HG03095 (cell line): Measurements from ENCODE around the gene POLR3E.
"Not testable (repeated sequence)": the region's sequence is repeated elsewhere in the genome, so short reads cannot be mapped to it uniquely, and the experiment has no call there.

Source experiments
- ATAC-seq: cut with Tn5 transposase; IDR thresholded peaks from one replicate; pipeline ENCODE4 v1.9.1; 2021; ENCODE audit warnings: moderate library complexity; ENCODE audit not compliant: unreplicated experiment

POLR3E gene

DNA sequence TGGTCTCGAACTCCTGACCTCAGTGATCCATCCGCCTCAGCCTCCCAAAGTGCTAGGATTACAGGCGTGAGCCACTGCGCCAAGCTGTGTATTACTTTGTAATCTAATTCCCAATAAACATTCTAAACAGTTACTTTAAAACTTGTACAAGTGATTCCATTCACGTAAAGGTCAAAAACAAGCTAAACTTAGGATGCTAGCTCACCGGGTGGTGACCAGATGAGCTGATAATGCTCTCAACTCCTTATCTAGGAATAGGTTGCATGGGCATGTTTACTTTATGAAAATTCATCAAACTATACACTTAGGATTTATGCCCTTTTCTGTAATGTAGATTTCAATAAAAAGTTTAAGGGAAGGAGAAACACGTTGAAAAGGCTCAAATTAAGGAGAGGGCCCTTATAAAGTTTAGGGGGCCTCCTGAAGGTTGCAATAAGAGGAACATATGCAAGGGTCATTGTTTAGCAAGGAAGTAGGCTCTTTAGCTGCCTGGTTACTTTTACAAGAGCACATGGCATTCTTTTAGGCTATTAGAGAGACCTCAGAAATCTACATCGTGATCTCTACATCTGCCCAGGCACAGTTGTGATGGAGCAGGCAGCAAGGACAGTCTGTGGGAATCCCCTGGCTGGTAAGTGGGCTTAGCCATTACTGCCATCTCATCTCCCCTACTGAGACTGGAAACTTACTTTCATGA, 63.9 kb downstream of the POLR3E start:
- no peak for ATAC-seq

DNA sequence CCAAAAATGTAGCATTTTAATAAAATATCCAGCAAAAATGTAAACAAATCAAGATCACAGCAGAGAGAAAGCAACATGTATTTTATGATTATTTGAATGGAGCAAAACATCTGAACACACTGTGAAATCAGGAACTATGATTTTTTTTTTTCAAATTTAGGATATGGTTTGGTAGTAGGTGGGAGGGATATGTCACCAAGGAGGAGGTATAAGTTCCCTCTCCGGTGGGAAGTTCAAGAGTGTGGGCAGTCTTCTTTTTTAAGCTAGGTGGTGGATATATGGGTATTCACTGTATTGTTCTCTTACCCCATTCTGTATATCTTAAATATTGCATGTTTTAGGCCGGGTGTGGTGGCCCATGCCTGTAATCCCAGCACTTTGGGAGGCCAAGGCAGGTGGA, 67.0 kb downstream of the POLR3E start:
- no peak for ATAC-seq

DNA sequence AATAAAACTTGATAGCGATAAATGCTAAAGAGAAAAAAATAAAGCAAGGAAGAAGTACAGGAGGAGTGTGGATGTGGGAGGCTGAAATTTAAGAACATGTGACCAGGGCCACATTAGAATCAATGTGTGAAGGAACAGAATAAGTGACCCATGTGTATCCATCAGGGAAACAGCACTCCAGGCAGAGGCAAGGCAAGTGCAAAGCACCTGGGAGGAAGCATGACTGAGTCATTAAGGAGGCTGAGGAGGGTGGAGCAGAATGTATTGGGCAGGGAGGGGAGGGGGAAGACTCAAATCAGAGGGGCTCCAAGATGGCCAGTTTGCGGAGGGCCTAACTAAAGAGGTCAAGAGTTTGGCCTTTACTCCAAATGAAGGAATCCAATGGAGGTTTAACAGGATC, 69.2 kb downstream of the POLR3E start:
- ATAC-seq: no peak

DNA sequence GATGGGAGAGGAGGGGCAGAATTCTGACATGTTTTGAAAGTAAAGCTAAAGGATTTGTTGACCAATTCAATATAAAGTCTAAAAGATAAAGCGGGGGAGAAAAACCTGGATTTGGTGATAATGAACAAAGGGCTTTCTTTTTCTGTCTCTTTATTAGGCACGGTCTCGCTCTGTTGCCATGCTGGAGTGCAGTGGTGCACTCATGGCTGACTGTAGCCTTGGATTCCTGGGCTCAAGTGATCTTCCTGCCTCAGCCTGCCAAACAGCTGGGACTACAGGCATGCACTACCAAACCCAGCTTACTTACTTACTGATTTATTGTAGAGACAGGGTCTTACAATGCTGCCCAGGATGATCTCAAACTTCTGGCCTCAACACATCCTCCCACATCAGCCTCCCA, 69.7 kb downstream of the POLR3E start:
- no peak for ATAC-seq

DNA sequence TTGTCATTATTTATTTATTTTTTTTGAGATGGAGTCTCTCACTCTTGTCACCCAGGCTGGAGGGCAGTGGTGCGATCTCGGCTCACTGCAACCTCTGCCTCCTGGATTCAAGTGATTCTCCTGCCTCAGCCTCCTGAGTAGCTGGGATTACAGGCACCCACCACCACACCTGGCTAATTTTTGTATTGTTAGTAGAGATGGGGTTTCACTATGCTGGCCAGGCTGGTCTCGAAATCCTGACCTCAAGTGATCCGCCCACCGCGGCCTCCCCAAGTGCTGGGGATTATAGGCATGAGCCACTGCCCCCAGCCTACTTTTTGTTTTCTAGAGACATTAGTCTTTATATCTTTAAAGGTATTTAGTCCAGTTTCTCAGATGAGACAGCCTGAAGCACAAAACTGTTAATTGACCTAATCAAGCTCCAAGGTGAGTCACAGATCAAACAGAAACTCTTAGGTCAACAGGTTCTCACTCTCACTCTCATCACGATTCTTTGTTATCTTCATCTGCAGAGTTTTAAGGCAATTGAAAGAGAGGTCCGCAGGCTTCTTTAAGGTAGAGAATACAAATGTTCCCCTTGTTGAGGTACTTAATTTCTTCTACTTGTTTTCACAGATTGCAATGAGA, 71.1 kb downstream of the POLR3E start:
- ATAC-seq: not testable (repeated sequence)

DNA sequence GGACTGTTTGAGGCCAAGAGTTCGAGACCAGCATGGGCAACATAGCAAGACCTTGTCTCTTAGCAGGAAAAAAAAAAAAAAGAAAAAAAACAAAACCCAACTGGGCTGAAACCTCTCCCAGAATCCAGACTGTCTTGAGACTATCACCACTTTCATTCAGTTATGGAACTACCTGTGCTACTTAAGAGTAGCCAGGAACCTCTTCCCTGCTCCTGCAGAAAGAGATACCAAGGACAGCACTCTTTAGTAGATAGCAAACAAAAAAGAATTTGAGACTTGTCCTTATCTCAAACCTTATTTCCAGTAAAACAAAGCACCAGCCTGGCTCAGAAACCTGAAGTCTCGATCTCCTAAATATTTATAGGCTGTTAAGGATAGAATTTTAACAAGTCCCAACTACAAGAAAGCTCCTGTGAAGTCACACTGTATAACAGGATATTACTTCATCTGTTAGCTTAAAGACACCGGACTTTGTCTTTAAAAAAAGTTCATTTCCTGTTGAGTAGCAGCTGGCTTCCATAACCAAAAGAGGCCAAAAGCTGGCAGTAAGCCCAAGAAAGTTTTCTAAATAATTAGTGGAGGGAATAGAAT, 72.1 kb downstream of the POLR3E start:
- no peak for ATAC-seq

DNA sequence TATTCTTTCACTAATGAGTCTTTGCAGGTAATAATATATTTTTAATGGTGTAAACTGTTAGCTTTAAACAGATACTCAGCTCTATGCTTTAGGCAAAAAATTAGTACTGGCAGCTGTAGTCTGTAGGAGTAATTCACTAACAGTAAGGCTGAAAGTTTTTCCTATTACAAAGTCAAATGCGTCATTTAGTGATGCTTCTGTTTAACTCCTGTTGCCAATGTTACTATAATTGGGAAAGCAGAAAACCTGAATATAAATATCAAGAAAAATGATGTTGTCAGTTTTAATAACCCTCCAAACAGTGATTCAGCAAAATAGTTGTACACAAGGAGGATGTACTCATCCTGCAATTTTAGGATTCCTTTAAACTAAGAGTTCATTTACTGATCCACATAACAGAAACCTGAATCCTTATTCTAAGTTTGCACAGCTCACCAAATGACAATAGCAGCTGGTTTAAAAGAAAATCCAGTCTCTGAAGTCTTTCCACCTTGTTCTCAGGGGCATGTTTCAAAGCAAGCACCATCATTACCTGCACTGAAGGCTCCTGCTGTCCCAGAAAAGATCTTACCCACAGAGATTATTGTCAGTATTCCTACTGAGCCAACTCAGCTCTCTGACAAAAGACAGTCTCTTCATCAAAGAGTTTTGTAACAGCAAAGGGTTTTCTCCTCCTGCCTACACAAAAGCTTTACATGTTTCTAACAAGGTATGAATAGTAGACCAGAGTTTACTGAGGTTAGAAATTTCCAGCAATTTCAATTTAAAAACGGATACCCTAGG, 73.0 kb downstream of the POLR3E start:
- no peak for ATAC-seq

DNA sequence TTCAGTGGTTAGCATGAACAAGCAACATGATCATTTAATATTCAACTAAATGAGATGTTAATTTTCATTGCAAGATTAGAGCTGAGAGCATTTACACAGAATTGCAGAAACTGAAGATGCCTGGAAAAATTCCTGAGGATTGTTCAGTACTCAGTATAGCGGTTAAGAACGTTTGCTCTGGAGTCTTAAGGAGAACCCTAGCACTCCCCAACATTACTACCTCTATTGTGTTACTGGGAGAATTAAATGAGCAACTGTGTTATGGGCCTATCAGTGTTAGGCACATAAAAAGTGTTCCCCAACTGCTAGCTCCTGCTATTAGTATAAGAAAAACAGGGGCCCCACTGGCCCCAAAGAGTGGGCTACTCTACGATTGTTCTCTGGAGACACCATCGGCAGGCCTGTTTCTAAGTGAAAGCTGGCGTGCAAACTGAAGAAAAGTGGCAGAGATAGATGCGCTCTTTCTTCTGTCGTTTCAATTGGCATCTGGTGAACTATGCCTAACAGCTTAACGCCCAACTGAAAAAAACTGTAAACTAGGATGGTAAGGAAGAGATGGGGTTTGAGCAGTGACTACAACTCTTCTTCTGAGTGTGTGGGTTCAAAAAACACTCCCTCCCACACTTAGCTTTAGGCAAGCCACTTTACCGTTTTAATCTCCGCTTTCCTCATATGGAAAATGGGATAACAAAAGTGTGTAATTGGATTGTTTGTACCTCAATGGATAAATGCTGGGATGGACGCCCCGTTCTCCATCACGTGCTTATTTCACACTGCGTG, 75.9 kb downstream of the POLR3E start:
- no peak for ATAC-seq

DNA sequence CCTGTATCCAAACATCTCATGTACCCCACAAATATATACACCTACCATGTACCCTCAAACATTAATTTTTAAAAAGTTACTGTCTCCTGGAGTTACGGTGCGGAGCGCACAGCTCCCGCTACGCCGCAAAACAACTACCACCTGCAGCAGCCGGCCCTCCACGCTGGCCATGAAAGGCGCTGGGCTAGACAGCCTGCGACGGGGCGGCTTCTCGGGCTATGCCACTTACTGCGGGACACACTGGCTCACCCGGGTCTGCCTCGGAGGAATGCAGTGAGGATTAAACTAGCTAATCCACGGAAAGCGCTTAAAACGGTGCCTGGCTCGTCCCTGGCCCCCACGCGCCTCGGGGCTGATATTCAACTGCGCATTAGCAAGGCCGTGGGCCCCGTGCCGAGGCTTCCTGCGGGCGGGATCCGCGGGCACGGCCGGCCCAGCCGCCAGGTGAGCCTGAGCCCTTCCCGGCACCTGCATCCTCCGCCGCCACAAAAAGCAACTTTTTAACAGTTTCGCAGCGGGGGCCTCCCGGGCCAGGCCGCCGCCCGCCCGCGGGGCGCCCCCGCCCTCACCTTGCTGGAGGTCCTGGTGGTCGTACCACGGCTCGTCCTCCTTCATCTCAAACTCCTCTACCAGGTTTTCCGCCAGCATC, 76.6 kb downstream of the POLR3E start:
- ATAC-seq: peak; percentile 13

DNA sequence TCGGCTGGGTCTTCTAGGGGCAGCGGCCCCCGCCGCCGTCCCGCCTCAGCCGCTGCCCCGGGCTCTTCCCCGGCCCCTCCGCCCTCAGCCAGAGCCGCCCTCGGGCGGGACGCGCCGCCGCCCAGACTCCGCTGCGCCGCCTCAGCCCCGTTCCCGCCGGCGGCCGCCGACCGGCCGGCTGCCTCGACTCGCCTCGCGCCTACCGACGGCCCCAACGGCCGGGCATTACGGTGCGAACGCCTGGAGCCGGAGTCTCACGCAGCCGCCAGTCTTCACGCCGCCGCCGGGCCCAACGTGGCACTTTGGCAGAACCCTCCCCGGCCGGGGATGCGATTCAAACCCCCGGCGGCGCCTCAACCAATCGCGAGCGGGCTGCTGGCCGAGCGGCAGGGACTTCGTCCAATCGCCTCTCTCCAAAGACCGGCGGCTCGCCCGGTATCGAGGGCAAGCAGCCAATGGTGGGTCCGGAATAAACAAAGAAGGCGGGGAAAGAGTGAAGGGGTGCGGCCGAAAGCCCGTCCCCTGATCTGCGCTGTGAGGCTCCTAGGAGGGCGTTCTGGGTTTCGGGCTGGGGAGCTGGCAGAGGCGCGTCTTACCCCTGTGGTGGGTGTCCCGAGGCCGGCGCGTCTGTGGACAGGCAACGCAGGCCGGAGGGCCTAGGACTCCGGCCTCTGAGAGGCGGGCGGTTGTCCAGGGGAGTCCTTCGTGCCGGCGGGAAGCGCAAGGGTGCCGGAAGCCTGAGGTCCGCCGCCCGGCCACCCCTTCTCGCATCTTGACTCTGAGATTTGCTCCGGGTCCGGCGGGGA, 77.3 kb downstream of the POLR3E start, which contains the start of gene CDR2:
Gene CDR2 (minus strand): TSS at position 309 of the 806 bp plus-strand sequence. CDS start 310 bp downstream, outside the sequence.
- peak; percentile 93 for ATAC-seq

DNA sequence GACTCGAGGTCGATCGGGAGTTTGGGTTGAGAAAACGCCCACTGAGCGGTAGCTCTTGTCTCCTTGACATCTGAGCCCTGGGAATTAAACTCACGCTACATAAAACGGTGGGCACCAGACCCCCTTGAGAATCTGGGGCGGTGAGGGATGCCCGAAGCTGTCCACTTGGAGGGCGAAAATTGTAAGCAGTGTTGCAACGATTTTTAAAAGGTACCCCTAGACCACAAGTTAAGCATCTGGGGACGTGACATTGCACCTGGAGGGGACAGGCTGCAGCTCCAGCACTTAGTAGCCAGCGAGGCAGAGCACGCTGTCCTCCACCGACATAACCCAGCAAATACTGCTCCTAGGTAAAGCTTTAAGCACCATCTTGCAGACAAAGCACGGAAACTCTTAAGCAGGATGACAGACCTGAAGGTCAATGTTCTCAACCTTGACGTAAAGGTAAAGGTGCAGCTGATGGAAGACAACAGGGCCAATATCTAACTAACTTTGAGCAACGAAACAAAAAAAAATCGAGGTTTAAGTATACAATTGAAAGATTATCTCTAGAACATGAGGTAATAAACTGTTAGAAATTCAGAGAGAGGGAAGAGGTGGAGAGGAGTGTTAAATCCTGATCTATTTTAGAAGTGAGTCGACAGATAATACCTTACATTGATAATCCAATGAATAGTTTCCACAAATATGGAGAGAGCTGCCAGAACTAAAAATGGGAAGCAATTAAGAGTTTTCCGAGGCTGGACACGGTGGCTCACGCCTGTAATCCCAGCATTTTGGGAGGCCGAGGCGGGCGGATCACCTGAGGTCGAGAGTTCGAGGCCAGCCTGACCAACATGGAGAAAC, 78.1 kb downstream of the POLR3E start:
- no peak for ATAC-seq

DNA sequence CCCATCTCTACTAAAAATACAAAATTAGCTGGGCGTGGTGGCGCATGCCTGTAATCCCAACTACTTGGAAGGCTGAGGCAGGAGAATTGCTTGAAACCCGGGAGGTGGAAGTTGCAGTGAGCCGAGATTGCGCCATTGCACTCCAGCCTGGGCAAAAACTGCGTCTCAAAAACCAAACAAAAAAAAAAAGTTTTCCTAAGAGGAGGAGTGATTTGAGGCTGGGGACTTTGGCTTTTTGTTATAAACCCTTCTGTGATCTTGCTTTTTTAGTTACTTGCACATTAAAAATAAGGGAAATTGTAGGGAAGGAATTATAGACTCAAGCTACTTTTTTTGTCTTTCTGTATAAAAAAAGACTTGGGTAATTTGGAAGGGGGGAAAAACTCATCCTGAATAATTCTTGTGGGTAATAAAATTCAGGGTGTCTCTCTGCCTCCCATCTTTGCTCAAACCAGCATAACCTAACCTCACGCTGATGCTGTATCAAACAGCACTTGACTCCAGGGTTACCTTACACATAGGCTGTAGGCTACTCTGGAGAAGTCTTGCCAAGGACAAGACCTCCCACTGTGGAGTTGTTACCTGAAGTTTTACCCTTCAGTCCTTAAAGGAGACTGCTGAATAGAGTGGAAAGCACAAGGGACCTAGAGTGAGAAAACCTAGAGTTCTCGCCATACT, 78.9 kb downstream of the POLR3E start:
- ATAC-seq: no peak

DNA sequence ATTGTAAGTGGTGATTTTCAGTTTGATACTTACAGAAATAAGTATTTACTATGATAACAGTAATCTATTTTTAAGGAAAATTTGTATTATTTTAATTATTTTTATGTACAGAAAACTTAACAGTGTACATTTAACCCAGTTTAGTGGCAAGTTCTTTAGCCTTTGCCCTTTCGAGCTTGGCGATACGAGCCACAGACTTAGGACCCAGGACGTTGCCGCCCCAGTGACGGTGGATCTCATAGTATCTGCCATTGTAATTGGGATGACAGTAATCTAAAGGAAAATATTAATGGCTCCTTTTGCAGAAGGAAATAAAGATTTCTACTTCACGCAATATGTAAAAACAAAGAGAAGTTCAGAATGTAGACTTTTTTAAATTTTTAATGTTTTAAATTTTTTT, 82.4 kb downstream of the POLR3E start:
- no peak for ATAC-seq

DNA sequence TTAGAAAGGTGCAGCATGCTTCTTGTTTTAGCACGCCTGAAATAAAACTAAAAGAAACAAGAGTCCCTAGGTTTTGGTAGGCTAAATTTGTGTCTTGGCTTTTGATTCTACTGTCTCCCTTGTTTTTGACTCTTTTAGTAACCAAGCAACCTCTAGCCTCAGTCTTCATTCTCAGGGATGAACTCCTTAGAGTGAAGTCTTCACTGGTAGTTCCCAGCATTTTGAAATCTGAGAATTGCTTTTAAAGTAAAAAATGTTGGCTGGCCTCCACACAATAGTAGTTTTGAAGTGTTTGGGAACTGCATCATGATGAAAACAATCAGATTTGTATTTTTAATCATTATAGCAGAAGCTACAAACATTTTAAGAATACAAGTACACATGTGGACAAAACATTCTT, 83.3 kb downstream of the POLR3E start:
- no peak for ATAC-seq

DNA sequence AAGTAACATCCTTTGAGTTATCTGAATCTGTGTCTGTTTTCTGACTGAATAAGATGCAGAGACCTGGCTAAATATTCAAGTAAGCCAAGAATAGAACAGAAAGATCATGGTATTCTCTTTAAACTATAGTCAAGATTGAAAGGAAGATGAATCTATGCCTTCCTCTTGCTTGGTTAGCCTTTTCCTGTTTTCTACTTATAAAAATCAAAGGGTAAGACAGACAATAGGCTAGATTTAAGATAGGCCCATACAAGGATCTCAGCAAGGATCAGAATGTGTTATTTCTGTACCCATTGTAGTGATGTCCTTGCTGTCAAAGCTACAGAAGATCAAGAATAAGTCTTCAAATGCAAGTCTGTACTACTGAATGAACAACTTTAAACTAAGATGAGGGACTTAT, 84.2 kb downstream of the POLR3E start:
- no peak for ATAC-seq

DNA sequence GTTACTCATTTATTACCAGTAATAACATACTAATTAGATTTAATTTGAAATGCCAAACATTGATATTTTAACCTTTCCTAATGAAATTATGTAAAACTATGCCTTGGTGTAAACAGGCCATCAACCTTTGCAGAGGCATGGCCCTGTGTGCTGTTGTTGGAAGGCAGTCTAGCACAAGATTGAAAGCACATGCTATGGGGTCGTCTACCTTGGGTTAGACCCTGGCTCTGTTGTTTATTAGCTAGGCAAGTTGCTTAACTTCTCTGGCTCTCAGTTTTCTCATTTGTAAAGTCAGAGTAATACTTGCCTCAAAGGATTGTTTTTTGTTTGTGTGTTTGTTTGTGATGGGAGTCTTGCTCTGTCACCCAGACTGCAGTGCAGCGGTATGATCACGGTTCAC, 86.6 kb downstream of the POLR3E start:
- no peak for ATAC-seq
